Stimulated activated CD8-positive, alpha-beta memory T cell treated with anti-CD3 and anti-CD28 coated beads, Interleukin-7, amount 100 ng/mL, for 1 hour (primary cell): ENCODE data around the gene HECW1.

ENCODE experiments used
- DNase-seq, 2 donors: peaks; one replicate each; pipeline ENCODE4 v3.0.0-alpha.2; 2020; ENCODE audit warnings: low read depth in 2 of 2

The HECW1 gene

DNA sequence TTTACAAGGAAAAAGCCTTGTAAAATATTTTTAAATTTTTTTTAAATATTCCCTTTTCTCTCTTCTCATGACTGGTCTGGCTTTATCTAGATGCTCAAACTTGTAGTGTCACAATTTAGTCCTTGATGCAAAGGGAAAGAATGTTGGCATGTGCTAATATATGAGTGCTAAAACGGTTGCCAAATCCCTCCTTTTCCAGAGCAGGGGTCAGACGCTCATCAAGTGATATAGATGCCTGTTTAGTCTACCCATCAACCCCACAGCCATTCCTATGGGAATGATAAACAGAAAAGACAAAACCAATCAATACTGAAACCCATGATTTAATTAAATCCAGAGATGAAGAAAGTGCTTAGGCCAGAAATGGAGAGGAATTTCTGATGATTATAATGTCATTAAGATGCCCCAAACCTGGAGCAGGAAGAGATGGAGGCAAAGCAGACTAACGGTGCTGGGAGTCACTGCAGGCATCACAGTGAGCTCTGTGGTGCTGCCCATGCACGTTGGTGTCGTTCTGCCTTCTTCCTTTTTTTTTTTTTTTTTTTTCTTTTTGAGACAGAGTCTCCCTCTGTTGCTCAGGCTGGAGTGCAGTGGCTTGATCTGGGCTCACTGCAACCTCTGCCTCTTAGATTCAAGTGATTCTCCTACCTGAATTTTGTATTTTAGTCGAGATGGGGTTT is 260.4 kb downstream of the HECW1 start:
- DNase-seq, result no peak

DNA sequence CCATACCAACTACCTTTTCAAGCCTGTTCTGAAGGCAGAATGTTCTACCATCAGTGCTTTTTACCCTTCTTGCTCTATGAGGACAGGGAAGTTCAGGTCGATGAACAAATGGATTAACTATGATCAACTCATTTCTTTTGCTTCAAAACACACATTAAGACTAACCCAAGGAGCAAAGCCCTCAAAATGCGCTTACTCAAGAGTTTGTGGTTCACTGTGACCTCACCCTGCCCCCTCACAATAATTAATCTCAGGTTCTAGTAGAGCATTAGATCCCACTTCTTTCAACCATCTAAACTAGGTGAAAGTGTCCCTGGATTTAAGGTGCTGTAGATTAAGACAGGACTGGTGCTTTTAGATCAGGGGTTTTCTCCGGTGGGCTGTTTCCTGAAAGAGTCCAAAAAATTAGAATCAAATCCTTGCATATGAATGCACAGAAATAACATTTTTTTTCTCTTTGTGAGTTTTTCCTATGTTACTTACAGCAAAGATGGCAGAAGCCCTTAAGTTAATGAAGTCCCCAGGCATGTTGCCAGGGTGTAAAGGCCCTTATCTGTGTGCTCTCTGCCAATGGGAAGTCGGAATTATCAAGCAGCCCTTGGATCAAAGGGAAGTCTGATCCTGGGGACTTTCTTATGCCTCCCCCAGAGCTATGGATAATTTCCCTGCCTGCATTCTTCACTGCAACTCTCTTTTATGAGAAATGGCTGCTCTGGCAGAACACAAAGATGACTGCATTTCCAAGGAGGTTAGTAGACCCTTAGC is 264.9 kb downstream of the HECW1 start:
- DNase-seq, result no peak

DNA sequence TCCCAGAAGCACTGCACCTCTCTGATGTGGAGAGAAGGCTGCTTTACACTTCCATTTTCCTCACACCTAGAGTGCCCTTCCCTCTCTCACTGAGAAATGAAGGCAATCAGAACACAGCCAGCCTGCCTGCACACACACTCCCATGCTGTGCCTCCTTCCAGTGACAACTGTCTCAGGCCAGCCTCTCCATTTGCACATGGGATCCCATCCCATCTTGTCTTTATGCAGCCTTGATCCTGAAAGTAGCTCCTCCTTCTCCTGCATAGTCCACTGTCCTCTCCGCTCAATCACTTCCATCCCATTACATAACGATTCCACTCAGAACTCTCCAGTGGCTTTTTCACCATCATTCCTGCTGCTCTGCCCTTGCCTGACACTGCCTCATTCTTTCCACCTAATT is 266.8 kb downstream of the HECW1 start:
- DNase-seq, result no peak

DNA sequence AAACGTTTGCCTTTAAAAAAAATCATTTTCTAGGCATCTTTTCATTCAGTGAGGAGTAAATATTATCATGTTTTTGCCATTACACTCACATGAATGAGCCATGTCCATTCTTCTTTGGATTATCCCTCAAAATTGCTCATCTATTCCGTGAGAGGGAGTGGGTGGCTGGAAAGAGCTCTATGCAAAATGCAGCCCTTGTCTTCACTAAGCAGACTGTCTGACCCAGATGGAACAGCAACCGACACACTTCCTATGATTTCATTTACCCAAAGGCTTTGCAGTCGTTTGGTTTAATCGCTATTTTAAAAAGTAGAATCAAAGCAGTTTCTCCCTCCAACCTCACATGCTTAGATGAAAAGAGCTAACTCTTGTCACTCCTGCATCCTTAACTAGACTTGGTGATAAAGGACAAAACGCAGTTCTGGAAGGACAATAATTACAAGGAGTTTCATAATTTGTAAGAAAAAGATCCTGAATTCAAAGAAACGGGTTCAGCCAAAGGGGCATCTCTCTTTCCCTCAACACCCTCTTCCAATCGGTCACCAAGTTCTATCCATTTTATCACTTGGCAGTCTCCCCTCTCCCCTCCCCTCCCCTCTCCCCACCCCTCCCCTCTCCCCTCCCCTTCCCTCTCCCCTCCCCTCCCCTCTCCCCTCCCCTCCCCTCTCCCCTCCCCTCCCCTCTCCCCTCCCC is 272.3 kb downstream of the HECW1 start:
- no peak for DNase-seq

DNA sequence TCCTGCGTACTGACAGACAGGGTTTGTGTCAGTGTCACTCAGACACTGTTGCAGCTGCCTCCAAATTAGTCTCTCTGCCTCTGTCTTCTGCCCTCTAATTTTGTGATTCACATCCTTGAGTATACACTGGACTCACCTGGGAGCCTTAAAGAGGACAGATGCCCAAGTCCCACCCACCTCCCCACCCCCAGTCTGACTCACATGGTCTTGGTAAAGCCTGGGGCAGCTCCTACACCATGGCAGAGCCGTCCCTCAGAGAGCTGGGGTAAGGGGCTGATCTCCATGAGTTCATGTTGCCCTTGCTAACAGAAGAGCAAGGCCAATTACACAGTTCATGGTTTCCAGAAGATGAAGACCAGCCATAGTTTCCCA is 272.8 kb downstream of the HECW1 start:
- no peak for DNase-seq

DNA sequence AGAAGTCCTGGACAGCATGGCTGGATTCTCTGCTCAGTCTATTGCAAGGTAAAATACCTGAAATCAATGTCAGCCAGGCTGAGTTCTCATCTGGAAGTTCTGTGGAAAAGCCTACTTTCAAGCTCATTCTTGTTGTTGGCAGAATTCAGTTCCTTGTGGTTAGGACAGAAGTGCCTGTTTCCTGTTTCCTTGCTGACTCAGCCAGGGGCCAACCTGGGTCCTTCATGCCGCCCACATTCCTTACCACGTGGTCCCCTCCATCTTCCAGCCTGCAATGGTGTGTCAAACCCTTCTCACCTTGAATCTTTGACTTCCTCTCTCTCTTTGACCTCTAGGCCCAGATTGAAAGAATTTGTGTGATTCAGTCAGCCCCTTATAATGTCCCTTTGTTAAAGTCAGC is 273.4 kb downstream of the HECW1 start:
- no peak for DNase-seq

DNA sequence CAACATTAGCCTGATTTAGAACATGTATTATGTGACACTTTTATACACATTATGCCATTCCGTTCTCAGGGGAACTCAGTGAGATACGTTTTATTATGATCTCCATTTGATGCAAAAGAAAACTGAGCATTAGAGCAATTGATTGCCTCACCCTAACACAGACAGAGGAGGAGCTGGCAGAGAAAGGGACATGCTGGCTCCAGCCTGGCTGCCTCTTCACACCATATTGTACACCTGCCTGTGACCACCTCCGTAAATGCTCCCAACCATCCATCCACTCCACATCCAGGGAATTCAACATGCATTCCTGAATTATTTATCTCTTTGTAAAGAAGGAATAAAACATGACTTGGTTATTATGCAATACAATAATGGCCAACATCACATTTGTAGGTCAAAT is 275.5 kb downstream of the HECW1 start:
- no peak for DNase-seq

DNA sequence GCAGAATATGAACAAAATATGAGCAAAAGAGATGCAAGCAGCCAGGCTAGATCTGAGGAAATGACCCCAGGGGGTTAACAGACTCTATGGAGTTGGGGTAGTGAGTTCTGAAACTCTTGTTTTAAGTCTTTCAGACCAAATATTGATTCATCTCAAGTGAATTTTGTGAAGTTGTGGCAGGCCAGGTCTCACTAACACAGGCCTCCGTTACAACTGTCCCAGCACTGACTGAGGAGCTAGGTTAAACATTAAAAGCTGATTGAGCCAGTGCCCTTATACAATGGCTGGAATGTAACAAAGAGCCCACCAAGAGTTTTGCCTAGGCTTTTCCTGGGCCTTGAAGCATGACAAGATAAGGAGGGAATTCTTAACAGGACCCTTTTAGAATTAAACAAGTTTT is 278.1 kb downstream of the HECW1 start:
- DNase-seq, result no peak

DNA sequence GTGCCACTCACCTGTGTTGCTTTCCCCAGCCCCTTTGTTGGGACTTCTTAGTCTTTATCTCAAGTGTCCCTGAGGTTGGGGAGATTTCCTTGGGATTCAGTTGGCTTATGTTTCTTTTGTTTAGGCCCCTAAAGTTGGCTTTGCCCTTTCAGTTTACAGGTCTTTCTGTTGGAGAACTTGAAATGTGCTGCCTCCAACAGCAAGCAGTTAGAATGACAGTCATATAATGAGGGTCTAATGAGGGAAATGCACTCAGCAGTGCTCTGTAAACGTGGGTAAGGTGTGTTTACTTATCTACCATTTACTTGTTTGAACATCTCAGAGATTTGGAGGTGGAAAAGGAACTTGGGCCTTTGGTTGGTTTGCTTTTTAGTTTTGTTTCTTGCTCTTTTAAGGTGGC is 279.1 kb downstream of the HECW1 start:
- DNase-seq, result no peak

DNA sequence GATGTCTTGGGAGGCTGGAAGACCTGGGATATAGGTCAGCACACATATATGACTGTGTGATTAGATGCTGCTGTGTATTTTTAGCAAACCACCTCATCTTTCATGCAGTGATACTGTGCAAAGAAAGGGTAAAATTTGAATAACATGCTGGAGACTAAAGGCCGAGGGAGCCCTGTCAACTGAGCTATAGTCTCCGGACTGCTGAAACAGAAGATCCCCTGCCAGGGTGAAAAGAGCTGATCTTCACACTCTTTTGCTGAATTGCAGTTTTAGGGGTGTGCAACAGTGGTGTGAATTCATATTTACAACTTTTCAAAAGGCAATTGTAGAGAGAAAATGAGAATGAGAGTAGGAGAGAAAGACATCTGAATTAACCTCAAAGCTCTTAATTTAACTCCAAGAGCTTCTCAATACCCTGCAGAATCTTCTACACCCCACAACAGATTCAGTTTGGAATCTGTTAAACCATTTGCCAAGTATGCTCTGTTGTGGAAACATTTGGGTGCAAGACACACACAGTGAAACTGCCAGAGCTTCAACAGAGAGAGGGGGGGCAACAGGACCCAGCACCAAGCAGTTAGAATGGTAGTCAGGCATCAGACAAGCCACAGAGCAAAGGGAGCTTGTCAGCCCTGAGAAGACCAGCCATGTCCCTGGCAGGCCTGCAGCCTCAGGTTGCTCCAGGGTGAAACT is 280.3 kb downstream of the HECW1 start:
- no peak for DNase-seq

DNA sequence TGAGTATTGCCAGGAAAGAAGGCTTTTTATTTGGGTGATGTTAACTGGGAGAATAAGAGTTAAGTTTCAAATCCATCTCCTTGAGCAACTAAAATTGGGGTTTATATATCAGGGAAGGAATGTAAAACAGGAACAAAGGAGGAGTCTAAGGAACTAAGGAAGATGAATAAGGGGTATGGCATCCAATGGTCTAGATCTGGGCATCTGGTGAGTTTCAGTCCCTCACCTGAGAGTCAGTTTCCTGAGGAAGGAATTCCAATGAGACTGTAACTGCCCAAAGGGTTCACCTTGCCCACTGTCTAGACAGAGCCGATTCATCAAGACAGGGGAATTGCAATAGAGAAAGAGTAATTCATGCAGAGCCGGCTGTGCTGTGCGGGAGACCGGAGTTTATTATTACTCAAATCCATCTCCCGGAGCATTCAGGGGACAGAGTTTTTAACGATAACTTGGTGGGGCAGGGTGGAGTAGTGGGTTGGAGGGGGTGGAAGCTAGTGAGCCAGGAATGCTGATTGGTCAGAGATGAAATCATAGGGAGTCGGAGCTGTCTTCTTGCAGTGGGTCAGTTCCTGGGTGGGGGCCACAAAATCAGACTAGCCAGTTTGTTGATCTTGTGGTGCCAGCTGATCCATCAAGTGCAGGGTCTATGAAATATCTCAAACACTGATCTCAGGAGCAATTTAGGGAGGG is 282.1 kb downstream of the HECW1 start:
- DNase-seq, result no peak

DNA sequence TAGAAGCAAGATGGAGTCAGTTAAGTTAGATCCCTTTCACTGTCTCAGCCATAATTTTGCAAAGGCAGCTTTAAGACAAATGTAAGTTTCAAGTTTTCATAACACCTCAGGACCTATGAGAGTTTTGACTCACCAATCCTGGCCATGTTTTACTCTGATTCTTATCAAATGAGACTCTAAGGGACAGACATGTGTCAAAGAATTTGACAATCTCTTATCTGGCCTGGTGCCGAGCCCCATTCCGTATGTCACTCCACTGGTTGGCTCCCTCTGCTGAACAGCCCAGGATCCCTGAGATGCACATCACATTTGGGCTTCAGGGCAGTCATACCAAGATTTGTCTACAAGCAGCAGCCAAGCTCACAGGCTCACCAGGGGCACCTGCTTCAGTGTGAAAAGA is 282.9 kb downstream of the HECW1 start:
- no peak for DNase-seq

DNA sequence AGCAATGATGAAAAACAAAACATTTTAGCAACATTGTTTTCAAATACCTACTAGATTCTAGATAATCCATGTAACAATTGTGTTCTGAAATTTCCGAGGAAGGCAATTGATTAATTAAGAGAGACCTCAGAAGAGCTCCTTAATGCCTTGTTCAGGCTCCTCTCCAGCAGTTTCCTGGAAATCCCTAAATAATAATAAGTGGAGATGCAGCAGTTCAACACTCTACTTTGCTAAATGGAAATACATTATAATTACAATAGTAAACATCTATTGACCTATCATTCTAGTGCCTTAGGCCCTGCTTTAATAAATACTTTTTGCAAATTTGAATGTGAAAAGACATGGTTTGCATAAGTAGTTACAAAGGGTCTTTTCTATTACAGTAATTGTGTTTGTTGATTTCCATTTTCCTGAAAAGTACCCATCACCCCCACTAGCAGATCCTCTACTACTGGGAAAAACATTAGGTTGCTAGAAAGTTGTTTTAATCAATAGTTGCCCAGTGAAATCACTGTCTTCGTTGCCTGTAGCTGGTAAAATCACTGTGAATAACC is 283.8 kb downstream of the HECW1 start:
- no peak for DNase-seq

DNA sequence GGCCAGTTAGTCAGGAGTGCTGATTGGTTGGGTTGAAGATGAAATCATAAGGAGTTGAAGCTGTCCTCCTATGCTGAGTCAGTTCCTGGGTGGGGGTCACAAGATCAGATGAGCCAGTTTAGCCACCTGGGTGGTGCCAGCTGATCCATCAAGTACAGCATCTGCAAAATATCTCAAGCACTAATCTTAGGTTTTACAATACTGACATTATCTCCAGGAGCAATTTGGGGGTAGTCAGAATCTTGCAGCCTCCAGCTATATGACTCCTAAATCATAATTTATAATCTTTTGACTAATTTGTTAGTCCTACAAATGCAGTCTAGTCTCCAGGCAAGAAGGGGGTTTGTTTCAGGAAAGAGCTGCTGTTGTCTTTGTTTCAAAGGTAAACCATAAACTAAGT is 286.4 kb downstream of the HECW1 start:
- no peak for DNase-seq

DNA sequence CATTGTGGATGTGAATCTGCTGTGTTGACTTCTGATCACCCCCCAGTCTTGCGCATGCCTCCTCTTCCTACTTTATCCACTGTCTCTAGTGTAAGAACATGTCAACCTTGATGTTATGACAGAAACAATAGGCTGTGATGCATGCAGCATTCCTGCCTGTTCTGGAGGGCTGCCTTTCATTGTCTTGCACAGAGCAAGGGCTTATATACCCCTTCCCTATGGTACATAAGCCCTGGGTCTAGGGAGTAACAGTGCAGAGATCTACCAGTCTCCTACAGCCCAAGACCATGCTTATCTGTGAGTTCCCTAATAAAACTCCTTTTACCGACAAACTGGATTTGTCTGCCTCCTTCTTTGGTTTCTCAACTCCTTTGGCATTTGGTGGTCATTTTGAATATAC is 293.5 kb downstream of the HECW1 start:
- DNase-seq, result no peak

DNA sequence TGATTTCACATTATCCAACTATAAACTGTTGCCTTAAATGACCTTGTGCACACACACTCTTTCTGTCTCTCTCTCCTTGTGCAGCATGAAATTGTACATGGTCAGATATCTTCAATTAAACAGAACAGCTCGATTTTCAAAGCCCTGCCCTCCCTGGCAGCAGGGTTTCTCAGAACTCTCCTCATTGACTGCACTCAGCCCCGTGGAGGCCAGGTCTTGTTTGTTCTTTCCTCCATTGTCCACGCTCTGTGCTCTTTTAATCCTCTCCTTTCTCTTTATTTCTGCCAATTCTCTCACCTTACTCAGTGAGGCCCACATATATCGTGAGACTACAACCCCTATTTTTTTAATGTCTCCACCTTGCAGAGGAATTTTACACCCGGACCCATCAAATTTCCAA is 294.5 kb downstream of the HECW1 start:
- no peak for DNase-seq

DNA sequence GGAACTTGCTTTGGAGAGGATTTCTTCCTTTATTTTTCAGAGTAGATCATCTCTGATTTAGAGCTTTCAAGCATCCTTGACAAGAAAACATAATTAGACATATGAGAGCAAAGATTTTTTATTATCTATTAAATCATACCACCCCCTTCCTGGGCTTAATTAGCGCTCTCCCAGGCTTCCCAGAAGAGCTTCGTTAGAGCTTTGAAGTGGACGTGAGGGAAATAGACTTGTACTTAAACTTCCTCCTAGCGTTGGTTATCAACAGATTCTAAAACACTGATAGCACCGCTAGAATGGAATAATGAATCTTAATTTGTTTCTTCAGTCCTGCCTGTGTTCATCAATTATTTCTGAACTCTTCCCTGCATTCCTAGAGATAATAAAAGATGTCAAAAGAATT is 296.5 kb downstream of the HECW1 start:
- DNase-seq, result no peak

DNA sequence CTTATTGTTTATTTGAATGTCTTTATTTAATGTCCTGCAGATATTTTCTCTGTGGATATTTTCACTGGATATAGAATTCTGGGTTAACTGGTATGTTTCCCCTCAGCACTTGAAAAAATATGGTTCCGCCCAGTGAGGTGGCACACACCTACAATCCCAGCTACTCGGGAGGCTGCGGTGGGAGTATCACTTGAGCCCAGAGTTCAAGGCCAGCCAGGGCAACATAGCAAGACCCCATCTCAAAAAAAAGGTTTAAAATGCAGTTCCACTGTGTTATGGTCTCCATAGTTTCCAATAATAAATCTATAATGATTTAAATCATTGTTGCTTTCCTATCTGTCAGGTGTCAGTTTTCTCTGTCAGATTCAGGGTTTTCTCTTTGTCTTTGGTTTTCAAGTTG is 305.0 kb downstream of the HECW1 start:
- no peak for DNase-seq

DNA sequence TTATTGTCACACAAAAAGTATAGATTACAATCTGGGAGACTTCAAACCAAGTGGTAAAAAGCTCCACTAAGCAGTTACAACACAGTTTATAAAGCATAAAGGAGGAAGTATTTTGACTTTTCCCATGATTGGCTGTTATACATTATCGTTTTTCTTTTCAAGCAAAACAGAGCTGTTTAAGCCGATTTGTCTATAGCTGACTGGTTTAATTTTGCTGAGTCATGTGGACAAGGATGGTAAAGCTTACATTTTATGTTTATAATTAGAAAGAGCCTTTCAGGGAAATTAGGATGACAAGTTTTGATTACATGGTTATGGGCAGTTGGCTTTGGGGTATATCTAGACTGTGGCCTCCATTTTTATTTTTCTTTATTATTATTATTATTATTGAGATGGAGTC is 318.0 kb downstream of the HECW1 start:
- DNase-seq, result no peak

DNA sequence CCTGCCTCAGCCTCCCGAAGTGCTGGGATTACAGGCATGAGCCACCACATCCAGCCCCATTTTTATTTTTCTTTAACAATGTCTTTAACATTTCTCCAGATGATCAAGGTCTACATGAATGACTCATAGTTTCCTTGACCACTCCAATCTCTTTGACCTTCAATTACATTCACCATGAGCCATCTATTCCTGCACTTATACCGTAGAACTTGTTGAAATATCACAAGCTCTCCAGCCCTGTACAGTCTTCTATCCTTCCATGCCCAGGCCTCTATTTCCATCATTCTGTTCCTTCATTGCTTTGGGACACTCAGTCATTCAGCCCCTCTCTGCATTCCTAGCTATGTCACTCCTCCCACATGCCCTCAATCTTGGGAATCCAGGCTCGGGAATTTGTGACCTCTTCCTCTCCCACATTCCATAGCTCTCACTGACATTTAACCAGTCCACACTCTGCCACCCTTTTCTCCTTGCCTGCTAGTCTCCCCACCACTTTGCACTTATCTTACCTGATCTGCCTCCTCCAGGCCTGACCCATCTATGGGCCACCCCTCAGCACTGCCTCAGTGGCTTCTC is 318.7 kb downstream of the HECW1 start:
- no peak for DNase-seq

DNA sequence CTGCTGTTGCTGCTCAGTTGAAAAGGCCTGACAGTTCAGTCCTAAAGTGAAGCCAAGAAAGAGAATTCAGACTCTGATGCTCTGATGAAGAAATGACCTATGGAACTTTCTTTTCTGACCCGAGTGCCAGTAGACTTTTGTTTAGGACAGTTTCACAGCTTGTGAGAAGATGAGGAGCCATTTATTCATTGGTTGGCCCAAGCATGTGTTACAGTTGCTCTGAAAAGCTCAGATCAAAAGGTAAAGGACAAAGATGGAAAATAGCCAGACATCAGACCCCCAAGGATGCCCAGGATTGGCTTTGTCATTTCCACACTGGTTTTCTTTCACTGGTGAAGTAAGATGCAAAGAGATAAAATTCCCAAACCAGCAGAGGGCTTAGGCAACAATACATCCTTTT is 321.2 kb downstream of the HECW1 start:
- no peak for DNase-seq
